ENCODE measurements around the gene FMN1. TPM values are rescaled to one million over a fixed set of nuclear protein-coding genes. Genes with fewer than 3 reads are reported as not detected.
A peak's percentile ranks its signal among the peaks of the same experiment; 100 is the strongest.

FMN1 gene
- total and polyA plus RNA-seq, 2 of the 8 experiments (the other 6 are each of a cell fraction or from before 2014, with no cell fraction given): 0.27 to 3.7 TPM

DNA sequence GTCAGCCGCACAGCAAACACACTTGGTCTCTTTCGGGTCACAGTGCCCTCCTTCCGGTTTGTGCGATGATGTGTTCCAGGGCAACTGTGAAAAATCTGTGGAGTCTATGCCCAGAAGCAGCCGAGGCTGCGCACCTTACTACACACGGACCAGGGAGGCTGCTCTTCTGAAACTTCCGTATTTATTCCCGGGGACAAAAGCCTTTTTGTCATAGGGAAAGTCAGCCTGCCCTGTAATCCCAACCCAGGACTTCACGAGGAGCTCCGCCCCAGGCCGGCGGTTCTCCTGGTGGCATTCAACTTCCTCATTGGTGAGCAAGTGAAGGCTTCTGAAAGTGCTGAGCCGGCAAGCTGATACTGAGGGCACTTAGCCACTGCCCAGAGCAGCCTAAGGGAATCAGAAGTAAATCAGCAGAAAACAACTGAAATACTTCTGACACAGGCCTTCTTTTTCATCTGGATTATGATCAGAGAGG, 126.5 kb downstream of the FMN1 start:
- FAIRE-seq (no peak), DNase-seq (ENCODE audit: low read depth in 1 of 2, low spot score in 2 of 2) (no peak)
- no peak overlapping the region for H3K23ac ChIP-seq (ENCODE audit: insufficient read length)
- H3K14ac ChIP-seq (ENCODE audit: insufficient read length): no peak overlapping the region
- H3K9ac ChIP-seq (replicated peaks in 1 of 4; ENCODE audit: extremely low read depth in 1 of 4, low read depth in 3 of 4, low read length in 3 of 4): no peak overlapping the region
- H2AFZ ChIP-seq (ENCODE audit: low read length): peak overlapping the region; percentile 86; the same call in 1 of the 2 replicates
- peak overlapping the region; percentile 59 to 67 for H3K4me2 ChIP-seq (ENCODE audit: insufficient read depth in 1 of 2, low read depth in 2 of 2, low read length in 2 of 2)
- no peak overlapping the region for H3K4ac ChIP-seq (replicated peaks; ENCODE audit: insufficient read length, low read depth, low read length)
- H3K4me3 ChIP-seq (ENCODE audit: extremely low read depth in 1 of 4, insufficient read depth in 2 of 4, low read depth in 3 of 4, low read length in 4 of 4): peak overlapping the region in 3 of 4 experiments; percentile 11 to 34 (median 17); a peak in 6 of 8 replicates
- peak overlapping the region; percentile 2; the same call in 1 of the 2 replicates for H2AK5ac ChIP-seq (ENCODE audit: low read depth, low read length)
- H3K18ac ChIP-seq (ENCODE audit: extremely low read depth, low read length): peak overlapping the region; percentile 26; the same call in 1 of the 2 replicates
- H3K27me3 ChIP-seq (replicated peaks in 1 of 4; ENCODE audit: control insufficient read depth in 3 of 4, extremely low read depth in 1 of 4, insufficient read depth in 3 of 4, low read length in 3 of 4): no peaks in the 10 kb centered on the region; a peak in 1 of 7 replicates
- no peaks in the 10 kb centered on the region for H3K9me3 ChIP-seq (ENCODE audit: insufficient read depth in 2 of 2, low read depth in 1 of 2, low read length in 1 of 2)
- no peak overlapping the region for H2BK15ac ChIP-seq (ENCODE audit: low read length)
- H3K79me2 ChIP-seq (ENCODE audit: control insufficient read depth in 1 of 2, insufficient read depth in 2 of 2, low read length in 2 of 2): no peaks in the 10 kb centered on the region
- H2BK120ac ChIP-seq (replicated peaks; ENCODE audit: low read depth, low read length): peak overlapping the region; percentile 22
- ChIA-PET CTCF (ENCODE audit: partially characterized antibody) (interaction anchor here (0.9 to 1.9 kb wide), 4 partner anchors 13 to 64 kb away, joined by 3 to 4 read pairs (median 4); no protein-coding TSS in a partner anchor), POLR2A (ENCODE audit: partially characterized antibody) (interaction anchor here (1.3 to 1.8 kb wide), 4 partner anchors 14 to 46 kb away, joined by 3 to 7 read pairs (median 4); no protein-coding TSS in a partner anchor)
- TF ChIP-seq CBX5 (IDR thresholded peaks at IDR 0.05; ENCODE audit: low read depth, low read length) (no peak), MAFK (IDR thresholded peaks at IDR 0.05; ENCODE audit: low read depth, low read length) (peak; percentile 73; the same call in 1 of the 2 replicates)
- peak overlapping the region; percentile 29; the same call in 1 of the 2 replicates for H4K8ac ChIP-seq (ENCODE audit: extremely low read depth, insufficient read depth, low read length)
- 62% methylated on average over 14 of the region's 14 CpGs; no CpG with 5 or more reads in 1 of the 2 experiments for WGBS, 2 experiments (ENCODE audit: extremely low coverage in 1 of 2, insufficient coverage in 1 of 2, insufficient read length in 1 of 2, insufficient replicate concordance in 2 of 2, low coverage in 1 of 2, low lambda C conversion rate in 2 of 2, missing lambda C conversion rate in 1 of 2)
- H3K23me2 ChIP-seq (ENCODE audit: low read depth, low read length): no peaks in the 10 kb centered on the region
- H4K5ac ChIP-seq (ENCODE audit: insufficient read length, low read depth, low read length): no peak overlapping the region
- no peaks in the 10 kb centered on the region for H3K79me1 ChIP-seq (ENCODE audit: low read depth, low read length)
- no peaks in the 10 kb centered on the region for H4K20me1 ChIP-seq (replicated peaks in 1 of 2; ENCODE audit: control insufficient read depth in 1 of 2, insufficient read depth in 2 of 2, low read length in 2 of 2)
- peak overlapping the region; percentile 37; the same call in 1 of the 2 replicates for H2BK5ac ChIP-seq (ENCODE audit: low read depth, low read length)
- H3K56ac ChIP-seq (replicated peaks; ENCODE audit: insufficient read length, low read depth, low read length): no peak overlapping the region
- no peaks in the 10 kb centered on the region for H3K36me3 ChIP-seq (ENCODE audit: control insufficient read depth in 2 of 4, insufficient read depth in 4 of 4, low read length in 3 of 4)
- H2BK20ac ChIP-seq (ENCODE audit: low read length): peak overlapping the region; percentile 44; the same call in 1 of the 2 replicates
- peak overlapping the region; percentile 57 for H4K91ac ChIP-seq (replicated peaks; ENCODE audit: insufficient read length, low read length)
- H3K4me1 ChIP-seq (replicated peaks in 1 of 4; ENCODE audit: control insufficient read depth in 3 of 4, insufficient read depth in 4 of 4, low read length in 3 of 4): peaks cover 8 to 23% (median 19%) of the 10 kb centered on the region in 4 experiments
- peak overlapping the region; percentile 70 for H2BK12ac ChIP-seq (ENCODE audit: low read depth, low read length)
- H3K27ac ChIP-seq (ENCODE audit: low read depth, low read length): peak overlapping the region; percentile 66; the same call in 1 of the 2 replicates
